Right ventricle myocardium superior (tissue), 1 donor: ENCODE data around the gene SYNPR. TPM values are rescaled to one million over a fixed set of nuclear protein-coding genes. Genes with fewer than 3 reads are reported as not detected.

Experiments
- ATAC-seq: fragments of 200-7000 bp; cut with Tn5 transposase; one replicate; pipeline ENCODE4 v1.9.1; 2020; ENCODE audit warnings: mild to moderate bottlenecking; ENCODE audit not compliant: poor library complexity
- DNase-seq: peaks from one replicate; pipeline ENCODE4 v3.0.0-alpha.2; 2020
- intact Hi-C: fragments of 100-400 bp; cut with DNase I; formaldehyde crosslinking; loops from one replicate; pipeline ENCODE4 v1.11.2; 2022
- total RNA-seq: library from RNA; stranded (reverse); fragmentation: NEBNext Ultra II Directional; extraction: Animal tissue kit (Norgen Biotek cat#: 25700); gene quantifications from one replicate; pipeline ENCODE4 v1.2.1, GENCODE V29; 2021
- donor health status: DM: no; HTN: yes; CAD: no; lungs with severe emphysema.

SYNPR gene
- total RNA-seq, 1 donor from 2014 or later: not detected

DNA sequence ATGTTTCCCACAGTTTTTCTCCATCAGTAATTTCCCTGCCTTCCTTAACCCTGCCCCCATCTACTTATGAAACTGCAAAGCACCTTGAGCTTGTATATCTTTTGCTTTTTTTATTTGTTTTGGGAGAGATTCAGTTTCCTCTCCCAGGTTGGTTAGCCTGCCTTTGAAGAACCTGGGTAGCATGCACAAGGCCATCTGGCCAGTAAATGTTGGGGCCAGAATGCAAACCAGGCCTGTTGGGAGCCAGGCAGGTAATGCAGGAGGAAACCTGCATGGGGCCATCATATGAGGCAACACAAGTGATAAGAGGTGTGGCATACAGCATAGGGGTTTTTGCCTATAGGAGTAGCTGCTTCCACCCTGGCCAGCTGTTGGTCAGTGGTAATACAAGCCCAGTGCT is 17.7 kb downstream of the SYNPR start:
- ATAC-seq: no peak
- intact Hi-C loops: no loop called here
- DNase-seq: no peak

DNA sequence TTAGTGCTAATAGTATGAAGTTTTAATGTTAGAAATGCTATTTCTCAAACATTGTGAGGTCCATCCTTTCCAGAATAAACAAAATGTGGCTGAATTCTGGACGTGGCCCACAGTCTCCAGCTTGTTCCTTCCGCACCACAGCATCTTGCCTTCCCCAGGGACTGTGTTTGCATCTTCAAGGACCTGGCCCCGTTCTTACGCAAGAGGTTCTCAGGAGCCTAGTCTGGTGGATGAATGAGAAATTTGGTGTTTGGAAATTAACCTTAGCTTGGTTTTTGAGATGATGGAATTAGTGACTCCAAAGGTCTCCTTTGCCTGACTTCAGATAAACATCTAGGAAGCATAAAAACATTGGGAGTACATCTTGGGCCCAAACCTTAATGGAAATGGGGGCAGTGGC is 18.1 kb downstream of the SYNPR start:
- DNase-seq (no peak), ATAC-seq (no peak)
- intact Hi-C loops: no loop called here

DNA sequence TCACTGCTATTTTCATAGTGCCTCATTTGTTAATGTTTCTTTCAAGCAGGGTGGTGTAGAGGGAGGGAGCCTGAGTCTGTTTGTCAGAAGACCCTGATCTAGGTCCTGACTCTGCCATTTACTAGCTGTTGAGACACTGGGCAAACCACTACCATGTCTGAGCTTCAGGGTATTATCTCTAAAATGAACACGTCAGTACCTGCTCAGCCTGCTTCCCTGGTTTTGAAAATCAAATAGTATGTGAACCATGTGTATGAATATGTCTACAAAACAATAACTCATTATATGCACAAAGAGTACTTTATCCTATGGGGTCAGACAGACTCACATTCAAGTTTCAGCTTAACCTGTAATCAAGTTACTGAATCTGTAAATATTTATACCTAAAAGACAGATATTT is 25.1 kb downstream of the SYNPR start:
- DNase-seq (no peak), ATAC-seq (no peak)
- intact Hi-C loops: no loop called here

DNA sequence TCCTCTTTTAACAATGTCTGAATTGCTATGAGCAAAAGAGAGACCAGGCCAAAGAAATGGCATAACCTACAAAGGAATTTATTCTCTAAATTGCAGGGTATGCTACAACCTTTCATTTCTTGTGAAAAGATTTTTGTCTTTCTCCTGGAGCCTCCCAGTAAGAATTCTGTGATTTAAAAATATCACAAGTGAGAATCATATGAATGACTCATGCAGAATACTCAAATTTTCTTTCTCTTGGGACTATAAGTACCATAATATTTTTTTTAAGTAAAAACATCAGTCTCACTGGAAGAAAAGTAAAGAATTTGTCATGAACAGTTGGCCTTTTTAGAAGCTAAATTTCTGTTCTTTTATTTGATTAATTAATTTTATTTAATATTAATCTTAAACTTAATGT is 26.3 kb downstream of the SYNPR start:
- no peak for DNase-seq
- ATAC-seq: no peak
- intact Hi-C loops: no loop called here

DNA sequence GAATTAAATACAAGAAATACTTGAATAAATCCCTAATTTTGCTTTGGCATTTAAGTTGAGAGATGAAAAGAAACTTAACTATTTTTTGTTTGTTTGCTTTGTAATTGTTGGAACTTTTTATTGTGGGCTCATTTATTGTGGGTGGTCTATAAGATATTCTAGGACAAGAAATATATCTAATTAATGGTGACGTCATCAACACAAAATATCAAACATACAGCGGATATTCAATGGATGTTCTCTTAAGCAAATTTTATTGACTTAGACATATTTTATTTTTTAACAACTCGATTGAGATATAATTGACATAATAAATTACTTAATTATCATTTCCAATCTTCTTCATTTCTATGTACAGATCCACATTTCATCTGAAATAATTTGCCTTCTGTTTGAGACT is 30.0 kb downstream of the SYNPR start:
- intact Hi-C loops: no loop called here
- ATAC-seq: no peak
- no peak for DNase-seq

DNA sequence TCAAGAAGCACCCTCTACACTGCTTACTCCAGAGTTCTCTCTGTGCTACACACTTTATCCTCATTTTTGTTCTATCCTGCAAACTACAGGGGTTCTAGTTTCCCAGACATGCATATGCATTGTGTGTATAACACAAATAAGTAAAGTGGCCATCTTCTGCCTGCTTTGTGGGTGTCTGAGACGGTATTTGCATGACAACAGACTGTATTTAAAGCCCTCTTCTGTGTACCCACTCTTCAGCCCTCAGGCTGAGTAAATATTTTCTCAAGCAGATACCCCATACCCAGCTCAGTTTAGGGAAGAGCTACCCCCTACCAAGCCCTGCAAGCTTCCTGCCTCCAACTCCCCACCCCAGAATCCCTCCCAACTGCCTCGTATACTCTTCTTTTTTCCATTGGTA is 31.7 kb downstream of the SYNPR start:
- intact Hi-C loops: no loop called here
- ATAC-seq: no peak

DNA sequence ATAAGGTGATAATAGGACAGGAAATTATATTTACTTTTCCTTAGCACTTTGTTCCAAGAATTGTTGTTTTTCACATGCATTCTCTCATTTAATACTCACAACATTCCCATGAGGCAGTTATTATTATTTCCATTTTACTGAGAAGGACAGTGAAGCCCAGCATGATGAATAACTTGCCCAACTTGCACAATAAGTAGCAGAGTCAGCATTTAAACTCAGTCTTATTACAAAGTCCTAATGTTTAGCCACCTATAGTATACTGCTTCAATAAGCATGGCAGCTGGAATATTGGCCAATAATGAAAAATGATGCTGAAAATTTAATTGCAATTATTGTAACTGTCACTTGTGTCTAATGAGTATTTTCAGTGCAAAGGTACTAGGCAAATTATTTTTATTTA is 45.7 kb downstream of the SYNPR start:
- ATAC-seq: no peak
- intact Hi-C loops: no loop called here
- DNase-seq: no peak

More for the DNA sequence above, 31.7 kb downstream of the SYNPR start:
- DNase-seq: no peak

DNA sequence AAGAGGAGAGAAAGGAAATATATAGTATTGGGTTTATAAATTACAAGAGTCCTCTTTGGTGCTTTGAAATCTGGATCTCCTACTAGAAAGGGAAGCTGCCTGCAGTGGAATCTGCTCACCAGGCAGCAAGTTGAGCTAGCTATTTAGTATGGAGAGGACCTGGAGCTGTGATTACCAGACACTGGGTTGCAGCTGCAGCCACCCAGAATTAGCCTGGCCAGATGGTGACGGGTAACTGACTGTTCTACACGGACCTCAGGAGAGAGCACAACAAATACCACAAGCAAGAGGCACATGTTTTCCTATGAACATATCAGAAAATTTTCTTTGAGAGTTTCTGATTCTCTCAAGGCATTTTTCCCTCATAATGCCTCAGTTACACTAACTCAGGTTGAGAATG is 46.5 kb downstream of the SYNPR start:
- ATAC-seq (no peak), DNase-seq (no peak)
- intact Hi-C loops: no loop called here

DNA sequence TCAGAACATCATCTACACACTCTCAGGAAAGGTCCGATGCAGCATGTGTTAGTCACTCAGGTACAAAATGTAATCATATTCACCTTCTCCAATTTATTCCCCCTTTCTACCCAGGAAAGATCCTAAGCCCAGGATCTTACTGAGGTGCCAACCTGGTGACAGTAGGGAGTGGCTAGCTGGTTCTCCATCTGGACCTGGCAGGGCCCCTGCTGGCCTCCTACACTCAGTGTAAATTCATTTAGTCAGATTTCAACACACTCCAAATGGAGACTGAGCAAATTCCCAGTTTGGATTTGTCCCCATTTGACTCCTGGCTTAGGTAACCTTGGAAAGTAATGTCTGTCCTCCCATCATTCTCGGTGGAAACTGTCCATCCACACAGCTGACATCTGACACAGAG is 47.3 kb downstream of the SYNPR start:
- DNase-seq (no peak), ATAC-seq (peak; percentile 53)
- intact Hi-C loops: no loop called here

DNA sequence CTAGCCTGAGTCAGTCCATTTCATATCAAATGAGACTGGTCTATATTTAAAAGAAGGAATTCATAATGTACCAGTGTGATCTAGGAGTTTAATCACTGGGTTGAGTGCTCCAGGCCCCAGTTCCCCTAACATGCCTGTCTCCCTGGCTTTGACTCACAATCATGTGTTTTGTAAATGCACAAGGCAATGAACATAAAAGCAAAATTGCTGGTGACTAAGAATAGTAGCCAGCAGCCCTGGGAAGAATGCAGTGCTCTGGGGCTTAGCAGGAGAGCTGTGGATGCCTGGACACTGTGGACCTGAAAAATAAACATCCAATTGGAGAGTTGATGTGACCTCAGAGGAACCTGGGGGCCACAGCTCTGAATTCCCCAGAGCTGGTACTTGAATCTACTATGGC is 50.3 kb downstream of the SYNPR start:
- intact Hi-C loops: no loop called here
- DNase-seq (no peak), ATAC-seq (peak; percentile 73)

DNA sequence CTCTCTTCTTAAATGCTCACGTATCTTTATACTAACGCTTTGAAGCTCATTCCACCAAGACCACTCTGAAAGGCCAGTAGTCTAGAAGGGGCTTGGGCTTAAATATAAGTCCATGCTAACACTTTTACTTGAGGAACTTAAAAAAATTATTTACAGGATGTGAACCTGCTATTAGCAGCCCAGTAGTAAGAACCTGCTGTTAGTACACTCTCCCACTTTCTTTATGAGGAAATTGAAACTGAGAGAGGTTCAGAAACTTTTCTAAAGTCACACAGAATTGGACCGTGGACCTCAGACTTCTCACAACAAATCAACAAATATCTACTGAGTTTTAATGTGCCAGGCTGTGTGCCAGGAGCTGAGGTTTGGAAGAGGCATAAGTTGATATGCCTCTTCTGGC is 53.4 kb downstream of the SYNPR start:
- no peak for DNase-seq
- intact Hi-C loops: no loop called here
- no peak for ATAC-seq

DNA sequence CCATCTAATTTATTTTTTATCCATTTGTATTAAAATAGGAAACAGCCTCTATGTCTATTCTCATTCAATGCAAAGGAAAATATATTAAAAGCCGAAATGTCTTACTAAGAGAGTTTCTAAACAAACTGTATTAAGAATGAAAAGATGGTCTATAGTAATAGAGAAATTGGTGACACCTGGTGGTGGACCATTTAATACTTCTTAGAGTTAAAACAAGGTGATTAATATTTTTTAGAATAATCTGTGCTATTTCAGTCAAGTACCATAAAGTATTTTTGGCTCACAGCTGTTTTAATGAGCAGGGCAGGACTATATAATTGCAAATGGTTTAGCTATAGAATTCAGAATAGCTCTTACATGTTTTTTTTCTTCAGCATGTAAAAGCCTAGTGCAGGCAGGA is 55.7 kb downstream of the SYNPR start:
- DNase-seq: no peak
- no peak for ATAC-seq
- intact Hi-C loops: no loop called here

DNA sequence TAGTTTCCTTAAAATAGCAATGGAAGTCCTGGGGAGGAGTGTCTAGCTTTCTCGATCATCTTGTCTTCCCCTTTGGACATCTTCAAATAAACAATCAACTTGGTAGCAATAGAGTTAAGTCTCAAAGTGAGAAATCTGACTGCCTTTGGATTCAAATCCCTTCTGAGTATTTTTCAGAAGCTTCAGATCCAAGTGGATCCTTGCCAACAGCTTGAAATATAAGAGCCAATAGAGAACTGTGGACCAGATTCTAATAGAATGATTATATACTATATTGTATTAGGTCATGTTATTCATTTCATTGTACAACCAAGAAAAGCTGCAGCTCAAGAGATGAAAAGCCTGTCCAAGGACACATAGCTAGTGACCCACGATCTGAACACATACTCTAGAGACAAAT is 60.2 kb downstream of the SYNPR start:
- DNase-seq: no peak
- intact Hi-C loops: no loop called here
- ATAC-seq: no peak

DNA sequence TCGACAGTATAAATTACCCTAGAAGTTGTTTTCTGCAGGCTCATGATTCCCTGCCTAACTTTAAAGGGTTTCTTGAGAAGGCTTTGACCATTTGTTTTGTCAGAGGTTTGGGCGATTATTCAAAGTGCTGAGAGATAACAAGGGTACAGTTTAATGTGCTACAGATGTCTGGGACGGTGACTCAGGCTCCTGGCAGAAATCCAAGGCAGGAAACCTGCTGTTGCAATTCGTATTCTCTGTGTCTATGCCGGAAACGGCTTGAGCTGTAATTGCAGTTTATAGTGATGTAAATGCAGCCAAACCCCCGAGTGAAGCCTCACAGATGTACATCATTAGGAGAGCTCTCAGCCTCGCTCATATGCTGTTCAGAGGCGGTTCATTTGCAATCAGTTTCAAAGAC is 65.6 kb downstream of the SYNPR start:
- intact Hi-C loops: no loop called here
- DNase-seq (peak; percentile 71), ATAC-seq (peak; percentile 88)

DNA sequence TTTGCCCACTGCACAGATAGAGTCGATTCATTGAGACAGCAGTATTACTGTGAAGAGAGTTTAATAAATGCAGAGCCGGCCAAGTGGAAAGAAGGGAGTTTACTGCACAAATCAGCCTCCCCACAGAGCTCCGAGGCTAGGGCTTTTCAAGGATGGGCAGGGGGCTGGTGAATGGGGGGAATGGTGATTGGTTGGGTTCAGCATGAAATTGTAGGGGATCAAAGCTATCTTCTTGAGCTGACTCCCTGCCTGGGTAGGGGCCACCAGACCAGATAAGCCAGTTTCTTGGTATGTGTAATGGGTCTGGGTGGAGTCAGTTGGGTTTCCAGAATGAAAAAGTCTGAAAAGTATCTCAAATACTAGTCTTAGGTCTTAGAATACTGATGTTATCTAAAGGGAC is 66.6 kb downstream of the SYNPR start:
- intact Hi-C loops: no loop called here
- no peak for ATAC-seq
- no peak for DNase-seq

DNA sequence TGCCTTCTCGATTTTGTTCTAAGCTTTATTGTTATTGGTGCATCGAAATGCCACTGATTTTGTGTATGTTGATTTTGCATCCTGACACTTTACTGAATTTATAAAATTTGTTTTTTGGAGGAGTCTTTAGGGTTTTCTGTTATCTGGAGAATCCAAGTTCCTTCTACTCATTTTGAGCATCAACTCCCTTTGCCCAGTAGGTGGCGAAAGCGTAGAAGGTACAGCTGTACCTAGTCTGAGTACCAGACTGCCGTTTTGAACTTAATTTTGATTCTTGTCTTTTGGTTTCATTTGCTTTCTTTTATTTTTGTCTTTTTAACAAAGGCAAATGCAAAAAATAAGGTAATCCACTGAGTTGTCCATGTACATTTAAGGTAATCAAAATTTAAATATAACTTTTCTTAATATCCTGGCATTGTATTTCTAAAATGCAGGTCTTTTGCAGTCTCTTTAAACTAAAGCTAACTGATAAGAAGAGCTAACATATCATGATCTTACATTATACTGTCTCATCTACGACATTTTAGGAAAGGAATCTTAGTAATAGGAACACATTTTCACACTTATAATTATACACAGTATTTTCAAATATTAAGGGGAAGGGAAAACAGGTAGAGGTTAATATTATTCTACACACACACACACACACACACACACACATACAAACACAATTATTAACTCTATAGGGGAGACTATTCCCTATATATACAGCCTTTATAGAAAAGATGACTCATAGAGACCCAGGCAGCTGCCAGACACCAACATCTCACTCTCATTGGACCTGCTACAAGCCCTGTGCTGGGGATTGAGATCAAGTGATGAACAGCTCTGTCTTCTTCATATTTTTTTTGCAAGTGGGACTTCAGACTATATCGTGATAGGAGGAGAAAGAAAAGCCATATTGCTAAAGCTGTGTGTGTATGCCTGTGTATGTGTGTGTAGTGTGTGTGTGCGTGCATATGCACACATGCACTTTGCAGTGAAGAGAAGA is 71.8 kb downstream of the SYNPR start:
- ATAC-seq: peak; percentile 67
- intact Hi-C loops: loop anchor here (2.0 kb wide), 1 partner anchor 469 kb away; the partner anchor contains the start of gene C3orf49
- DNase-seq: no peak

DNA sequence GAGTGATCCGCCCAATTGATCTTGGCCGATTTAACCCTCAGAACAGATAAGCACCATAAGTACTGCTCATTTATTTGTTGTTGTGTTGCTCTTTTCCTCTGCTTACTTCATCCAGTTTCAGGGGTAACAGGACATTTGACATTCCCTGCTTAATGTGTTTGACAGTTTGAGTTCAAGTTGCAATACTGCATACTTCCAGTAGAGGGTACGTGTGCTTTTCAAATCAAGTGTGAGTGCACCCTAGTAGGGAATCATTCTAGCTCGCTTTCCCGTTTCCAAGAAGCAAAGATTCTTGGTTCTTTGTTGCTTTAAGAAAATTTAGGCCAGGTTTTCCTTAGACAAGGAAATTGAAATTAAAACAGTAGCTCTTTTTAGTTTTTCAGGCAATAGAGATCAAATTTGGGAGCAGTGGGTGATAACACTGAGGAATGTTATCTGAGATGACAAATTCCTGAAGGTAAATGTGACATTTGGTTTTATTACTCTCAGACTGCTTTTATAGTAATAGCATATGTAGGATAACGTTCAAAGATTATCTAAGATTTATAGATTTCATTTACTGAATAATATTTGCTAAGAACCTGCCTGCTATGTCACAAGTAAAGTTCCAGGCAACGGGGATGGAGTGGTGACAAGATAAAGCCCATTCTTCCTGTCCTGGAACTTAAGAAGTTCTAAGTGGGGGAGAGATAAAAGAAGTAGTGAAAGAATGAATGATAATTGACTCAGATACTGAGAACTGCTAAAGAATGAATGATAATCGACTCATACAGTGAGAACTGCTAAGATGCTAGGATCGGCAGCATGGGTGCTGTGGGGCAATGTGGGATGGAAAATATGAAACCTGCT is 73.3 kb downstream of the SYNPR start:
- intact Hi-C loops: loop anchor here (2.0 kb wide), 1 partner anchor 467 kb away; the partner anchor contains the start of gene C3orf49
- DNase-seq (no peak), ATAC-seq (peak; percentile 81)

DNA sequence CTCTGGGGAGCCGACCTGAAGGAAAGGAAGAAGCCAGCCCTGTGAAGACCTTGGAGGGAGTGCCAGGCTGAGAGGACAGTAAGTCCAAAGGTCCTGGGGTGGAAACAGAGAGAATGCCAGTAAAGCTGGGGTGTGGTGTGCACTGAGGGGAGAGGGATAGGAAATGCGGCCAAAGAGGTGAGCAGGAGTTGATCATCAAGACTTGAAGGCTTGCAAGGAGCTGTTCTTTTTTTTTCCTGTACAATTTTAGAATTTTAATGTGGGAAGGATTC is 73.8 kb downstream of the SYNPR start:
- intact Hi-C loops: no loop called here
- ATAC-seq (no peak), DNase-seq (no peak)

DNA sequence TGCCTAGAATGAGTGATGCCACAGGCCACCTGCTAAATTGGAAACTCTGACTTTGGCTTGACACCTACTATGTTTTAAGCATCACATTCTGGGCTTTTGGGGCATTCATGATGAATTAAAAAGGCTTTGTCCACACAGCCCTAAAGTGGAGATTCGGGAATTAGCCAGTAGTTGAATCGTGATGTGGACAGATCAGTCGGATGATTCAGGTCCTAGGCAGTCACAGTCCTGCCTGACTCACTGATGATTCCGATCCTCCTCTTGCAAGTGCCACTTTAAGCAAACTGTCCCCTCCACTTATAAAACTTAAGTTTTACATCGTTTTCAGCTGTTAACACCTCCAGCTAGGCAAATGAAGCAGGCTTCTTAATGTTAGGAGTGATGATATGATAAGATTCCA is 75.3 kb downstream of the SYNPR start:
- intact Hi-C loops: no loop called here
- DNase-seq (no peak), ATAC-seq (no peak)

DNA sequence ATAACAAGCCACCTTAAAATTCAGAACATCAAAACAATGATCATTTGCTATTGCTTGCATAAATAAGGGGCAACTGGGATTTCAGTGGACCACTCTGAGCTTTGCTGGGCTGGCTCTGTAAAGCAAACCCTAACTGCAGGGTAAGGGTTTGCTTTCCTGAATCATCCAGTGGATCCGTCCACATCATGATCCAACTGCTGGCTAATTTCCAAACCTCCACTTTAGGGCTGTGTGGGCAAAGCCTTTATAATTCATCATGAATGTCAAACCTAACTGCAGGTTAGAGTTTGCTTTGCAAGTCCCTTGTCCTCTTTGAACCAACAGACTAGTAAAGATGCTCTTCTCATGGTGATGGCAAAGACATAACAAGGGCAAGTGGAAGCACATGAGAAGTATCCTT is 76.1 kb downstream of the SYNPR start:
- no peak for ATAC-seq
- intact Hi-C loops: no loop called here
- DNase-seq: no peak
